Medulla oblongata (tissue), 1 donor: Measurements from ENCODE around the gene FOSB.

Experiments
- DNase-seq: peaks from one replicate; pipeline ENCODE4 v3.0.0-alpha.2; 2015; ENCODE audit errors: extremely low spot score

FOSB gene

DNA sequence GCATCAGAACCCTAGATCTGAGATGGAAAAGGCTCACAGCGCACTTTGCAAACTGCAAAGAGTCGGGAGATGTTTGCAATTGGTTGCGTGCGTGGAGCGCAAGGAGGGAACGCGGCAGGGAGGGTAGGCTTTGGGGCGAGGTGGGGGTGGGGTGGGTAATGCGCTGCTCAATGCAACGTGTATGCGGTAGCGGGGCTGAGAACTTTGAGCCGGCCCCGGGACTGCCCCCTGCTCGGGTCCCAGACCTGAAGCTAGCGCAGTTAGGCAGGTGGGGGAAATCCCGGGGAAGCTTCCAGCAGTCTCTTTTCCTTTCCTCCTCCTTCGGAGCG lies 971 bp downstream of the FOSB start:
- no peak for DNase-seq

DNA sequence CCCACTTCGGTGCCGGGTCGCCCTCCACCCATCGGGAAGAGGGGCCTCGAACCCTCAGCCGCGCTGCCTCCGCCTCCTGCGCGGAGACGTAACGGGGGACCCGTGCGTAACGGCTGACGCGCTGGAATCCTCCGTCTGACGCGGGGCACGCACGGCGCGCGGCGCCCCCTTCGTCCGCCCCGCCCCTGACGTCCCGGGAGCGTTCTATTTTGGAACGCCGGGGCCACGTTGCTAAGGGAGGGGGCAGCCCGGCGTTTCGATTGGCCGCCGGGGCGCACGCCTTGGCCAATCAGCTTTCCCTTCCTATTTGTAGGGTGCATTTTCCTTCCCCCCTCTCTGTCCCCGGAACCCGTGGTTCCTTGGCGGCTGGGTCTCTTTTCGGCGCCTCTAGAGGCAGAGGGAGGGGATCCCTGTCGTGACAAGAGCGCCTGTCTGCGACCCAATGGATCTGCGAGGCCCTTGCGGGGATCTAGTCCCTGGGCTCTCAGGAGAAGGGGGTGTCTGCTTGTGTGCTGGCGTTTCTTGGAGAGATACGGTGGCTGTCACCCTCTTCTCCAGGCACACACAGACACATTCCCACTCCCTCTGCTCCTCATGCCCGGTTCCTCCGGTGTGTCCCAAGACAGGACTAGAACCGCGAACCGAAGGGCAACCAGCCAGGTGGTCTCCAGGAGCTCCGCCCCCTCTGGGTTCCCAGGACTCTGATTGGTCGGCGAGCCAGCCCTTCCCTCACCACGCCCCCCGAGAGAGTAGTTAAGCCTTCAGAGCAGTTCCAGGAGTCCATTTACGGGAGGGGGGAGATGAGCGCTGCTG lies 1.5 kb downstream of the FOSB start:
- peak; percentile 90 for DNase-seq

DNA sequence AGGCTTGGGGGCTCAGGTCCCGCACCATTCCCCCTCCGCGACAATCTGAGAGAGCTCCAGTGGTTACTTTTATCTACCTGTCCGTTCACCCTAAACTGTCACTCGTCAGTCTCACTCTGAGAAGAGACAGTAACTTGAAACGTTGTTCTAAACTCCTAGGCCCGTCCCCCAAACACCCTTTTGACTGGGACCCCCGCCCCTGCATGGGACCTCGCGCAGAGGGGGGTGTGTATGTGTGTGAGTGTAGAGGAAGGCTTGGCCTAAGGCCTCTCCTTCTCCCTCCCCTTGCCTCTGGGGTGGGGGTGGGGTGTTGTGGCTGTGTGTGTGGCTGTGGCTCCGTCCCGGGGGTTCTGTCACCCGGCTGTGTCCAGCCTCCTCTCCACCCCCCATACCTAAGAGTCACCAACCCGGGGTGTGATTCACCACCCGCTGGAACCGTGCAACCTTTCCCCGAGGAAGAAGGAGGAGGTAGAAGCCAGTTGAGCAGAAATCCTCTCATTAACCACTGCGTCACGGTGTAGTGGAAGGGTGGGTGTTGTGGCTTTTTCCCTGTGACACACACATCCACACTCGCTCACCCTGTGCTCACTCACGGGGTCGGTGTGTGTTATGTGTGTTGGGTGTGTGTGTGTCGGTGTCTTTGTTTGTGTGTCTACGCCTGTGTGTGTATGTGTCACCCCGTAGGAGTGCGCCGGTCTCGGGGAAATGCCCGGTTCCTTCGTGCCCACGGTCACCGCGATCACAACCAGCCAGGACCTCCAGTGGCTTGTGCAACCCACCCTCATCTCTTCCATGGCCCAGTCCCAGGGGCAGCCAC lies 2.4 kb downstream of the FOSB start:
- no peak for DNase-seq

DNA sequence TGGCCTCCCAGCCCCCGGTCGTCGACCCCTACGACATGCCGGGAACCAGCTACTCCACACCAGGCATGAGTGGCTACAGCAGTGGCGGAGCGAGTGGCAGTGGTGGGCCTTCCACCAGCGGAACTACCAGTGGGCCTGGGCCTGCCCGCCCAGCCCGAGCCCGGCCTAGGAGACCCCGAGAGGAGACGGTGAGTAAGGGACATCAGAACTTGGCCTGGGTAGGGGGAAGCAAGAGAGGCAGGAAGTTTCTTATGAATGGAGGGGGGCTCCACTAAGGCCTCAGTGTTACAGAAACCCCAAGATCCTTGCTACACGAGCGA lies 2.9 kb downstream of the FOSB start:
- no peak for DNase-seq

DNA sequence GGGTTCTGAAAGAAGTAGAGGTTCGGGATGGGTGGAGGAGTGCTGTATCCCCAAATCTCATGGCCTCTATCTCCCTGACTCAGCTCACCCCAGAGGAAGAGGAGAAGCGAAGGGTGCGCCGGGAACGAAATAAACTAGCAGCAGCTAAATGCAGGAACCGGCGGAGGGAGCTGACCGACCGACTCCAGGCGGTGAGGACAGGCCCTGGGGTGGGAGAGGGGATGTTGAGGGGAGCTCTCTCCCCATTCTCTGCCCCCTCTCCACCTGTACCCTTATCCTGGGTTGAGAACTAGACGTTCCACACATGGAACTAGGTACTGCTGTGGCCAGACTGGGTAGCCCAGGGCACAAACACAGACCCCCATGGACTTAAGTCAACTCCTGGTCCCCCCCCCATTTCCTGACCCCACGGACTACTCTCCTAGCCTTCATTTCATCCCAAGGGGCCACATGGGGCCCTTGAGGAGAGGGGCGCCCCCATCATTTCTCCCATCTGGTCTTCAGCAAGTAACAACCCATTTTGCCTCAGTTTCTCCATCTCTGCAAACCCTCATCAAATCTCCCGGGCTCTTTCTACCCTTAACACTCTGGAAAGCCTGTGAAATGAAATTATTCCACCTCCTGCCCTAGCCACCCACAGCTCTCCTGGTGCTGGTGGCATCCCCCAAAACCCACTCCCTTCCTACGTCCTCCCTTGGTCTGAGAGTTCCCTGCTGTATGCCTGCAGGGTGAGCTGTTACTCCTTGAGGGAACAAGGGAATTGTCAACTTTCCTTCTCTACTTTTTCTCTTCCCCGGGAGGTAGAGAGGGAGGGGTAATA lies 3.5 kb downstream of the FOSB start:
- no peak for DNase-seq

DNA sequence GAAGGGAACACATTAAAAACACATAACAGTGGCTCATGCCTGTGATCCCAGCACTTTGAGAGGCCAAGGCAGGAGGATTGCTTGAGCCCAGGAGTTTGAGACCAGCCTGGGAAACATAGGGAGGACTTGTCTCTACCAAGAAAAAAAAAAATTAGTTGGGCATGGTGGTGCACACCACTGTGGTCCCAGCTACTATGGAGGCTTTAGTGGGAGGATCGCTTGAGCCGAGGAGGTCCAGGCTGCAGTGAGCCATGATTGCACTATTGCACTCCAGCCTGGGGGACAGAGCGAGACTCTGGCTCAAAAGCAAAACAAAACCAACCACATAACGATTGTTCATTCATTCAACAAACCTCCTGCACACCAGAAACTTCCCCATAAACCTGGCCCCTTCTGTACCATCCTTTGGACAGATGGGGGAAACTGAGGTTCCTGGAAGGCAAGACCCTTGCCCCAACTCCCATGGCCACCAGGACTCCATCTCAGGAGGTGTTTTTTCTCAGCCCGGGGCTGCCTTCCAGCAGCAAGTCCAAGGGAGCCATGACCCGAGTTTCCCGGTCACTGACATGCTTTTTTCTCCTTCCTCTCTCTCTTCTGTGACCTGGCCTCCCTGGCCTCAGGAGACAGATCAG lies 4.3 kb downstream of the FOSB start:
- no peak for DNase-seq

DNA sequence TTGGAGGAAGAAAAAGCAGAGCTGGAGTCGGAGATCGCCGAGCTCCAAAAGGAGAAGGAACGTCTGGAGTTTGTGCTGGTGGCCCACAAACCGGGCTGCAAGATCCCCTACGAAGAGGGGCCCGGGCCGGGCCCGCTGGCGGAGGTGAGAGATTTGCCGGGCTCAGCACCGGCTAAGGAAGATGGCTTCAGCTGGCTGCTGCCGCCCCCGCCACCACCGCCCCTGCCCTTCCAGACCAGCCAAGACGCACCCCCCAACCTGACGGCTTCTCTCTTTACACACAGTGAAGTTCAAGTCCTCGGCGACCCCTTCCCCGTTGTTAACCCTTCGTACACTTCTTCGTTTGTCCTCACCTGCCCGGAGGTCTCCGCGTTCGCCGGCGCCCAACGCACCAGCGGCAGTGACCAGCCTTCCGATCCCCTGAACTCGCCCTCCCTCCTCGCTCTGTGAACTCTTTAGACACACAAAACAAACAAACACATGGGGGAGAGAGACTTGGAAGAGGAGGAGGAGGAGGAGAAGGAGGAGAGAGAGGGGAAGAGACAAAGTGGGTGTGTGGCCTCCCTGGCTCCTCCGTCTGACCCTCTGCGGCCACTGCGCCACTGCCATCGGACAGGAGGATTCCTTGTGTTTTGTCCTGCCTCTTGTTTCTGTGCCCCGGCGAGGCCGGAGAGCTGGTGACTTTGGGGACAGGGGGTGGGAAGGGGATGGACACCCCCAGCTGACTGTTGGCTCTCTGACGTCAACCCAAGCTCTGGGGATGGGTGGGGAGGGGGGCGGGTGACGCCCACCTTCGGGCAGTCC lies 5.0 kb downstream of the FOSB start:
- DNase-seq = no peak

DNA sequence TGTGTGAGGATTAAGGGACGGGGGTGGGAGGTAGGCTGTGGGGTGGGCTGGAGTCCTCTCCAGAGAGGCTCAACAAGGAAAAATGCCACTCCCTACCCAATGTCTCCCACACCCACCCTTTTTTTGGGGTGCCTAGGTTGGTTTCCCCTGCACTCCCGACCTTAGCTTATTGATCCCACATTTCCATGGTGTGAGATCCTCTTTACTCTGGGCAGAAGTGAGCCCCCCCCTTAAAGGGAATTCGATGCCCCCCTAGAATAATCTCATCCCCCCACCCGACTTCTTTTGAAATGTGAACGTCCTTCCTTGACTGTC lies 5.5 kb downstream of the FOSB start:
- DNase-seq = no peak

DNA sequence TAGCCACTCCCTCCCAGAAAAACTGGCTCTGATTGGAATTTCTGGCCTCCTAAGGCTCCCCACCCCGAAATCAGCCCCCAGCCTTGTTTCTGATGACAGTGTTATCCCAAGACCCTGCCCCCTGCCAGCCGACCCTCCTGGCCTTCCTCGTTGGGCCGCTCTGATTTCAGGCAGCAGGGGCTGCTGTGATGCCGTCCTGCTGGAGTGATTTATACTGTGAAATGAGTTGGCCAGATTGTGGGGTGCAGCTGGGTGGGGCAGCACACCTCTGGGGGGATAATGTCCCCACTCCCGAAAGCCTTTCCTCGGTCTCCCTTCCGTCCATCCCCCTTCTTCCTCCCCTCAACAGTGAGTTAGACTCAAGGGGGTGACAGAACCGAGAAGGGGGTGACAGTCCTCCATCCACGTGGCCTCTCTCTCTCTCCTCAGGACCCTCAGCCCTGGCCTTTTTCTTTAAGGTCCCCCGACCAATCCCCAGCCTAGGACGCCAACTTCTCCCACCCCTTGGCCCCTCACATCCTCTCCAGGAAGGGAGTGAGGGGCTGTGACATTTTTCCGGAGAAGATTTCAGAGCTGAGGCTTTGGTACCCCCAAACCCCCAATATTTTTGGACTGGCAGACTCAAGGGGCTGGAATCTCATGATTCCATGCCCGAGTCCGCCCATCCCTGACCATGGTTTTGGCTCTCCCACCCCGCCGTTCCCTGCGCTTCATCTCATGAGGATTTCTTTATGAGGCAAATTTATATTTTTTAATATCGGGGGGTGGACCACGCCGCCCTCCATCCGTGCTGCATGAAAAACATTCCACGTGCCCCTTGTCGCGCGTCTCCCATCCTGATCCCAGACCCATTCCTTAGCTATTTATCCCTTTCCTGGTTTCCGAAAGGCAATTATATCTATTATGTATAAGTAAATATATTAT lies 6.1 kb downstream of the FOSB start:
- no peak for DNase-seq

DNA sequence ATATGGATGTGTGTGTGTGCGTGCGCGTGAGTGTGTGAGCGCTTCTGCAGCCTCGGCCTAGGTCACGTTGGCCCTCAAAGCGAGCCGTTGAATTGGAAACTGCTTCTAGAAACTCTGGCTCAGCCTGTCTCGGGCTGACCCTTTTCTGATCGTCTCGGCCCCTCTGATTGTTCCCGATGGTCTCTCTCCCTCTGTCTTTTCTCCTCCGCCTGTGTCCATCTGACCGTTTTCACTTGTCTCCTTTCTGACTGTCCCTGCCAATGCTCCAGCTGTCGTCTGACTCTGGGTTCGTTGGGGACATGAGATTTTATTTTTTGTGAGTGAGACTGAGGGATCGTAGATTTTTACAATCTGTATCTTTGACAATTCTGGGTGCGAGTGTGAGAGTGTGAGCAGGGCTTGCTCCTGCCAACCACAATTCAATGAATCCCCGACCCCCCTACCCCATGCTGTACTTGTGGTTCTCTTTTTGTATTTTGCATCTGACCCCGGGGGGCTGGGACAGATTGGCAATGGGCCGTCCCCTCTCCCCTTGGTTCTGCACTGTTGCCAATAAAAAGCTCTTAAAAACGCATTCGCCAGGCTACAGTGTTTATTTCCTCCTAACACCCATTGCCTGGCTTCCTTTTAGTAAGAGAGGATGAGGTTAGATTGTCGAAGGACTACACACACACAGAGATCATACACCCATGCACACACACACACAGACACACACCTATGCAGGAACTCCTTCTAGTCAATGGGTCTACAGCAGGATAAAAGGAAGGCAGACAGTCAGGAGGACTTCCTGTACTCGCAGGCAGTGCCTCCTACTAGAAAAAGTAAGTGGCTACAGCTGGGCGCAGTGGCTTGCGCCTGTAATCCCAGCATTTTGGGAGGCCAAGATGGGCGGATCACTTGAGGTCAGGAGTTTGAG lies 7.1 kb downstream of the FOSB start:
- no peak for DNase-seq

DNA sequence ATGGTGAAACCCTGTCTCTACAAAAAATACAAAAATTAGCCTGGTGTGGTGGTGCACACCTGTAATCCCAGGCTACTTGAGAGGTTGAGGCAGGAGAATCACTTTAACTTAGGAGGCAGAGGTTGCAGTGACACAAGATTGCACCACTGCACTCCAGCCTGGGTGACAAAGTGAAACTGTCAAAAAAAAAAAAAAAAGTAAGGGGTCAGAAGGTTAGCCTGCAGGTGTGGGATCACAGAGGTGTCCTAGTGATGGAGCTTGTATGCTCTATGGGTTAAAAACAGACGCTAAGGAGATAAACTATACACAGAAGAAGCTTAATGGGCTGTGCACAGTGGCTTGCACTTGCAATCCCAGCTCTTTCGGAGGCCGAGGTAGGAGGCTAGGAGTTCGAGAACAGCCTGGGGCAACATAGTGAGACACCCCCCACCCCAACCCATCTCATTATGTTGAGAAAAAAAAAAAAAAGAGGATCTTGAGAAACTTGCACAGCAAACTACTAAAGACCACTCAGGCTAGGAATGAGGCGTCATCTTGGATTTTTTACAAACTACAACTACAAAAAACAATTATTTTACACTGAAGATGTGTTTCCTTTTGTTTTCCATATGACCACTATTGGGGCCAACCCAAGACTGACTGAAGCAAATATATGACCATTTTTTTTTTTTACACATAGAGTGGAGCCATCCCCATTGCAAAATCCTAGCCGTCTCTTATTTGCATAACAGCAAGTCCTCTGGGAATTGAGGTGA lies 7.9 kb downstream of the FOSB start:
- DNase-seq = no peak

DNA sequence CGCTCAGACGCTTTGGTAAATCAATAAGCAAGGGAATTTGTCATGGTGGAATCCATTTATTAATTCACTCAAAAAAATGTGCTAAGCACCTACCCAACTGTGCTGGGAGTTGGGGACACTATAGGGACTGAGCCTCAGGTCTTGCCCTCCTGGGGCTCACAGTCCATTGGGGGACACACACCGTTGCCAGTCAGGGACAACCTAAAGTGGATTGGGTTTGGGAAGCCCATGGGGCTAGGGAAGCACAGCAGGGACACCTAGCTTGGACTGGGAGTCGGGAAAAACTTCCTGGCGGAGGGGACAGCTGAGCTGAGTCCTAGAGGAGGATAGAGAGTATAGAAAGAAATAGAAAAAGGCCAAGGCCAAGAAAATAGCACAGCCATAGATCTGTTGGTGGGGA lies 8.5 kb downstream of the FOSB start:
- DNase-seq = no peak

DNA sequence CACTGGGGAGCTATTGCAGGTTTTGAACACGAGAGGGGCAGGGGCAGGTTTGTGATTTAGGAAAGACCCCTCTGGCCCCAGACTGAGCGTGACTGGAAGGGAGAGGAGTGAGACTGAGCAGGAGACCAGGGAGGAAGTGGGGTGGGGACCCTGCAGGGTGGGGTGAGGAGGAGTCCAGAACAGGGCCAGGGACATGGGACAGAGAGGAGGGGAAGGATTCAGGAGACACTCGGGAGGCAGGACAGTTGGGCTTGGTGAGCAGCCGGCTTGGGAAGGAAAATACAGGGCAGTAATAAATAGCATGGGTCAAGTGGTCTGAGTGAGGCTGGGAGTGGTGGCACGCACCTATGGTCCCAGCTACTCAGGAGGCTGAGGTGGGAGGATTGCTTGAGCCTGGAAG lies 9.4 kb downstream of the FOSB start:
- no peak for DNase-seq

DNA sequence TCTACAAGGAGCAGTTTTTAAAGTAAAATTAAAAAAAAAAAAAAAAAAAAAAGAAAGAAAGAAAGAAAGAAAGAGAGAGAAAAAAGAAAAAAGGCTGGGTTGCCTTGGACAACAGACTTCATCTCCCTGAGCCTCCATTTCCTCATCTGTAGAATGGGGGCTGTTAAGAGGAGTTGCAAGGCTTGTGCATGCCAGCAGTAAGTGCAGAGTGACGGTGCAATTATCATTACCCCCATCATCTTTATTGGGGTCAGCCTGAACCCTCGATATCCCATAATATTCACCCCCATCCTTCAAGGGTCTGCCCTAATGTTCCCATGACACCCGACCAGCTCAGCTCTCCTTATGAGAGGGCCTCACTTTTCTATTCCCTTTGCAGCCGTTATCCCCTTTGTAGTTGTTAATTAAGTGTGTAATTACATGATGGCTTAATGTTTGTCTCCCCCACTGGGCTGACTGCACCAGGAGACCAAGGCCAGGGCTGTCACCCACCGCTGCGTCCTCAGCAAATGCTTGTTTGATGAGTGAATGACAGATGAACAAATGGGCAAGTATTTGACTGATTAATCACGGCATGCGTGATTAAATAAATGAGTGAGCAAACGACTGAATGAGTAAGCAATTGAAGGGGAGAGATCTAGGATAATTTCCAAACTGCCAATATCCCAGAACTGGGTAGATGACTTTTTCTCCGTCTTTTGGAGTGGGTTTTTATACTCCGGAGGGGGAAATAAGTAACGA lies 10.1 kb downstream of the FOSB start:
- DNase-seq = no peak

DNA sequence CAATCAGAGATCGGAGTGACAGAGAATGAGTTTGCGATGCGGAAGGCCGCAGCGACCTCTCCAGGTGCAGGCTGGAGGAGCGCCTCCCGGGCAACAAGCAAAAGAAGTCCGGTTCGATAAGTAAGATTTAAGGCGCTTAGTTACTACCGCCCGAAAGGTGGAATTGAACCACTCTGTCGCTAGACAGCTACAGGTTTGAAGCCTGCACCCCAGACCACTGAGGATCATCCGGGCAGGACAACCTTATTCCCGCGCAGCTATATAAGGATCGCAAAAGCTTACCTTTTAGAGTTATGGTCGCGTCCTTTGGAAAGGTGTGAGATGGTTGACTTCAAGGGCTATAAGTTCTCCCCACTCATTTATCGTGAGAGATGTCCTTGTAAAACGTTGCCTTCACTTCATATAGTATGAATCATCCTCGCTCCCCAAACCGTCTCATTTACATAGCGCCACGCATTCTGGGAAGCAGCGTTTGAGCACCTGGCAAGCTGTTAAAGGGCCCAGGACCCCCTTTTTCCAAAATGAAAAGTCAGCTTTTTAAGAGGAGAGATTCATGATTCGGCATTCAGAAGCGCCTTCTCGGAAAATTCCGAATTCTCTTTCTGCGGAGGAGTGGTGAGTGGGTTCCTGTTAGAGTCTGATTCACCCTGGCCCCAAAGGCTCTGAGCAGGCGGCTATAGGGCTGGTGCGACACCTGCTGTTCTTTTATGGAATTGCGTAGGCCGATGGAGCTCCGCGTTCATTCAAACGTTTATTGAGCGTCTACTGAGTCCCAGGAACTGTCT lies 10.8 kb downstream of the FOSB start:
- peak; percentile 92 for DNase-seq

DNA sequence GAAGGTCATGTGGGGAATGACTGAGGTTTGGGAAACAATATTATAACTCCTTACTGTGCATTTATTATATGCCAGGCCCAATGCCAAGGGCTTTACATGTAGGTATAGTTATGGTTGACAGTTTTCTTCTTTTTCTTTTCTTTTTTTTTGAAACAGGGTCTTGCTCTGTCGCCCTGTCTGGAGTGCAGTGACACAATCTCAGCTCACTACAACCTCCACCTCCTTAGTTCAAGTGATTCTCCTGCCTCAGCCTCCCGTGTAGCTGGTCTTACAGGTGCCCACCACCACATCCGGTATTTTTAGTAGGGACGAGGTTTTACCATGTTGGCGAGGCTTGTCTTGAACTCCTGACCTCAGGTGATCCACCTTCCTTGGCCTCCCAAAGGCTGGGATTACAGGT lies 15.2 kb downstream of the FOSB start:
- DNase-seq = no peak
